GM12873 (cell line): ENCODE measurements around the gene SFRP5.

ENCODE experiments used
- TF ChIP-seq, protein P1 (sequence below): IDR thresholded peaks from 2 replicates; pipeline ENCODE4 v1.5.1; 2012; ENCODE audit warnings: low read depth, mild to moderate bottlenecking, moderate library complexity, low read length, control low read depth; ENCODE audit not compliant: insufficient read depth; ENCODE audit errors: missing control alignments

Gene SFRP5

DNA sequence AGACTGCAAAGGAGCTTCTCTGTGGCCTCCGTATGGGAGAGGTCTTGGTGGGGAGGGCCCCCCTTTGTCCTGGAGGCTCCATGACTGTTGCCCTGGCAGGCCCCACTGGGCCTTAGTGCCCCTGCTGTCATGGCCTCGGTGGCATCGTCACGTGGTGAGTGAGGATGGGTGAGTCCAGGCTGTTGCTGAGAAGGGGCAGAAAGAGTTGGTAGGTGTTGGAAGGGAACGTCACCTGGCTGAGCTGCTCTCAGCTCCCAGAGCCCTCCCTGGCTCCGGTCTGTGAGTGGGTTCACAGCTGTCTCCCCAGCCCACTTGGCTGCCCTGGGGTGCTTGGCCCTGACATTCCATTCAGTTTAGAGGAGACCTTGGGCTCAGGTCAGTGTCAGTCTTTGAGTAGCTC lies 16.1 kb downstream of the SFRP5 start:
- TF ChIP-seq, protein P1, sequence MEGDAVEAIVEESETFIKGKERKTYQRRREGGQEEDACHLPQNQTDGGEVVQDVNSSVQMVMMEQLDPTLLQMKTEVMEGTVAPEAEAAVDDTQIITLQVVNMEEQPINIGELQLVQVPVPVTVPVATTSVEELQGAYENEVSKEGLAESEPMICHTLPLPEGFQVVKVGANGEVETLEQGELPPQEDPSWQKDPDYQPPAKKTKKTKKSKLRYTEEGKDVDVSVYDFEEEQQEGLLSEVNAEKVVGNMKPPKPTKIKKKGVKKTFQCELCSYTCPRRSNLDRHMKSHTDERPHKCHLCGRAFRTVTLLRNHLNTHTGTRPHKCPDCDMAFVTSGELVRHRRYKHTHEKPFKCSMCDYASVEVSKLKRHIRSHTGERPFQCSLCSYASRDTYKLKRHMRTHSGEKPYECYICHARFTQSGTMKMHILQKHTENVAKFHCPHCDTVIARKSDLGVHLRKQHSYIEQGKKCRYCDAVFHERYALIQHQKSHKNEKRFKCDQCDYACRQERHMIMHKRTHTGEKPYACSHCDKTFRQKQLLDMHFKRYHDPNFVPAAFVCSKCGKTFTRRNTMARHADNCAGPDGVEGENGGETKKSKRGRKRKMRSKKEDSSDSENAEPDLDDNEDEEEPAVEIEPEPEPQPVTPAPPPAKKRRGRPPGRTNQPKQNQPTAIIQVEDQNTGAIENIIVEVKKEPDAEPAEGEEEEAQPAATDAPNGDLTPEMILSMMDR, result no peak

DNA sequence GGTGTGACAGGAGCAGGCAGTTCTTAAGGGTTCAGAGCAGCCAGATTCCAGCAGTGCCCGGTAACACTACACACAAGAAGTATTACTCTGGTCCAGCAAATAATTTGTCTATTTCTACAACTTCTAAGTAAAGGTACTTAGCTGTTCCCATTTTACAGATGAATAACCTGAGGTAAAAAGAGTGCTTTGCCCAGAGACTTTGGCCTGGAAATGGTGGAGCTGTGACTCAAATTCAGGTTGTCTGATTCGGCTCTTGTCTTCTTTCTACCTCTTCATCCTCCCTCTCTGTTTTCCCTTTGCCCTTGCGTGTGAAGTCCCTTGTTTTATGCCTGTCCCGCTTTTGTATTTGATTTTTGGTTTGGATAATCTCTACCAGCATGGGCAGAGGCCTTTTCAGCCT lies 17.1 kb downstream of the SFRP5 start:
- TF ChIP-seq, protein P1, result no peak

DNA sequence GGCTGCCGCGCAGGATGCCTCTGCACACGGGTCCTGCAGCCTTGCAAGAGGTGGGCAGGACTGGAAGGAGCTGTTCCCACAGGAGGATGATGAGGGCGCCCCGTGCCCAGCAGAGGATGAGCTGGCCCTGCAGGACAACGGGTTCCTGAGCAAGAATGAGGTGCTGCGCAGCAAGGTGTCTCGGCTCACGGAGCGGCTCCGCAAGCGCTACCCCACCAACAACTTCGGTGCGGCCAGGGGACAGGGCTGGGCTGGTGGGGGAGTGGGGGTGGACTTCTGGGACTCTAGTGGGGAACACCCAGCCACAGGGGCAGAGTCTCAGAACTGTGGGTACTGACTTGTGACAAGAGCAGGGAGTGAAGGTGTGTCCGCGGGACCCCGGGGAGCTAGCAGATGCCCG lies 18.8 kb downstream of the SFRP5 start:
- TF ChIP-seq, protein P1, result no peak

GRCh38 chr10:97748116-97748515 lies 23.7 kb downstream of the SFRP5 start:
- TF ChIP-seq, protein P1, result no peak

- TF ChIP-seq, protein P1, result no peak
Observed at GRCh38 chr10:97747573-97747972, 24.2 kb downstream of the SFRP5 start.

- TF ChIP-seq, protein P1, result no peak
Observed at GRCh38 chr10:97744405-97745035, 27.3 kb downstream of the SFRP5 start.

- TF ChIP-seq, protein P1, result no peak
Observed at GRCh38 chr10:97743169-97743943, 28.4 kb downstream of the SFRP5 start.
